WERI-Rb-1 (cell line): Measurements from ENCODE around the gene UMODL1.

Experiments used
- DNase-seq: peaks from one replicate; pipeline ENCODE4 v3.0.0-alpha.2; 2020
- H3K27ac ChIP-seq: fragments of 250-450 bp; sonication (Bioruptor Pico); 2 replicates; pipeline ENCODE4 v1.5.1; 2020; ENCODE audit warnings: mild to moderate bottlenecking, moderate library complexity
- H3K27me3 ChIP-seq: fragments of 250-450 bp; sonication (Bioruptor Pico); 2 replicates; pipeline ENCODE4 v1.5.1; 2021; ENCODE audit warnings: mild to moderate bottlenecking, low read depth, moderate library complexity; ENCODE audit not compliant: insufficient read depth, severe bottlenecking
- H3K36me3 ChIP-seq: fragments of 250-450 bp; sonication (Bioruptor Pico); 2 replicates; pipeline ENCODE4 v1.5.1; 2020; ENCODE audit warnings: mild to moderate bottlenecking, moderate library complexity
- H3K4me3 ChIP-seq: 2 replicates; pipeline ENCODE4 v1.5.1; 2011; ENCODE audit warnings: low read depth, mild to moderate bottlenecking, control low read depth, low read length
- H3K9me3 ChIP-seq: fragments of 250-450 bp; sonication (Bioruptor Pico); 2 replicates; pipeline ENCODE4 v1.5.1; 2021; ENCODE audit warnings: mild to moderate bottlenecking, moderate library complexity; ENCODE audit not compliant: severe bottlenecking
- CTCF ChIP-seq: IDR thresholded peaks from 2 replicates; pipeline ENCODE4 v1.5.1; 2011; ENCODE audit warnings: low read depth, mild to moderate bottlenecking, control low read depth, inconsistent platforms, low read length

Gene UMODL1

GRCh38 chr21:42110691-42111469 lies 39.8 kb downstream of the UMODL1 start:
- no peak overlapping the region for H3K4me3 ChIP-seq
- no peaks in the 10 kb centered on the region for H3K36me3 ChIP-seq
- DNase-seq = no peak
- no peak overlapping the region for H3K27ac ChIP-seq
- no peaks in the 10 kb centered on the region for H3K9me3 ChIP-seq
- no peaks in the 10 kb centered on the region for H3K27me3 ChIP-seq
- TF ChIP-seq CTCF = no peak

GRCh38 chr21:42111470-42111743 lies 40.3 kb downstream of the UMODL1 start:
- H3K27me3 ChIP-seq = no peaks in the 10 kb centered on the region
- H3K27ac ChIP-seq = no peak overlapping the region
- H3K4me3 ChIP-seq = no peak overlapping the region
- H3K9me3 ChIP-seq = no peaks in the 10 kb centered on the region
- TF ChIP-seq CTCF = no peak
- H3K36me3 ChIP-seq = no peaks in the 10 kb centered on the region
- DNase-seq = no peak

GRCh38 chr21:42111811-42112210 lies 40.7 kb downstream of the UMODL1 start:
- no peaks in the 10 kb centered on the region for H3K36me3 ChIP-seq
- H3K27me3 ChIP-seq = no peaks in the 10 kb centered on the region
- H3K4me3 ChIP-seq = no peak overlapping the region
- no peak for DNase-seq
- H3K27ac ChIP-seq = no peak overlapping the region
- H3K9me3 ChIP-seq = no peaks in the 10 kb centered on the region
- TF ChIP-seq CTCF = no peak

GRCh38 chr21:42112238-42112637 lies 41.1 kb downstream of the UMODL1 start:
- Histone ChIP-seq H3K4me3 (no peak overlapping the region), H3K27me3 (no peaks in the 10 kb centered on the region), H3K27ac (no peak overlapping the region), H3K36me3 (no peaks in the 10 kb centered on the region), H3K9me3 (no peaks in the 10 kb centered on the region)
- no peak for TF ChIP-seq CTCF
- no peak for DNase-seq

GRCh38 chr21:42112857-42113256 lies 41.7 kb downstream of the UMODL1 start:
- Histone ChIP-seq H3K27ac (no peak overlapping the region), H3K9me3 (no peaks in the 10 kb centered on the region), H3K4me3 (no peak overlapping the region), H3K27me3 (no peaks in the 10 kb centered on the region), H3K36me3 (no peaks in the 10 kb centered on the region)
- no peak for TF ChIP-seq CTCF
- DNase-seq = no peak

- H3K4me3 ChIP-seq = no peak overlapping the region
- no peaks in the 10 kb centered on the region for H3K27me3 ChIP-seq
- no peak overlapping the region for H3K27ac ChIP-seq
- no peaks in the 10 kb centered on the region for H3K36me3 ChIP-seq
- DNase-seq = no peak
- no peaks in the 10 kb centered on the region for H3K9me3 ChIP-seq
- no peak for TF ChIP-seq CTCF
Observed at GRCh38 chr21:42113926-42114409, 42.9 kb downstream of the UMODL1 start.
